ENCODE data around the gene TPK1.

DNA sequence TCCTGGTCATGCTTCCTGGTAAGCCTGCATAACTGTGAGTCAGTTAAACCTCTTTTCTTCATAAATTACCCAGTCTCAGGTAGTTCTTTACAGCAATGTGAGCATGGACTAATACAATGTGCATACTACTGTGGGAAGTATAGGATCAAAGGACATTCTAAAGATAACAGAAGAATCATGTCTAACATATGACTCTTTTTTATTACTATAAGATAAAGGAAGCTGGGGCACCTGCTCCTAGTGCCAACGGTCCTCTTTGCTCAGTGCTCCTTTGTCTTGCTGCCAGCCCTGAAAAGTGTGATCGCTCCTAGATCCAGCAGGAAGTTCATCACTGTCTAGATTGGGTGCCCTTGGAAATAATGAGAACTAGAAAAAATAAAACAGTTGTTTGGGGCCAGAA lies 289.1 kb downstream of the TPK1 start:
- TF ChIP-seq, protein P1, sequence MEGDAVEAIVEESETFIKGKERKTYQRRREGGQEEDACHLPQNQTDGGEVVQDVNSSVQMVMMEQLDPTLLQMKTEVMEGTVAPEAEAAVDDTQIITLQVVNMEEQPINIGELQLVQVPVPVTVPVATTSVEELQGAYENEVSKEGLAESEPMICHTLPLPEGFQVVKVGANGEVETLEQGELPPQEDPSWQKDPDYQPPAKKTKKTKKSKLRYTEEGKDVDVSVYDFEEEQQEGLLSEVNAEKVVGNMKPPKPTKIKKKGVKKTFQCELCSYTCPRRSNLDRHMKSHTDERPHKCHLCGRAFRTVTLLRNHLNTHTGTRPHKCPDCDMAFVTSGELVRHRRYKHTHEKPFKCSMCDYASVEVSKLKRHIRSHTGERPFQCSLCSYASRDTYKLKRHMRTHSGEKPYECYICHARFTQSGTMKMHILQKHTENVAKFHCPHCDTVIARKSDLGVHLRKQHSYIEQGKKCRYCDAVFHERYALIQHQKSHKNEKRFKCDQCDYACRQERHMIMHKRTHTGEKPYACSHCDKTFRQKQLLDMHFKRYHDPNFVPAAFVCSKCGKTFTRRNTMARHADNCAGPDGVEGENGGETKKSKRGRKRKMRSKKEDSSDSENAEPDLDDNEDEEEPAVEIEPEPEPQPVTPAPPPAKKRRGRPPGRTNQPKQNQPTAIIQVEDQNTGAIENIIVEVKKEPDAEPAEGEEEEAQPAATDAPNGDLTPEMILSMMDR (IDR thresholded peaks at IDR 0.05; ENCODE audit: low read depth, low read length), result no peak
- TF ChIP-seq POLR2A (IDR thresholded peaks at IDR 0.05; ENCODE audit: extremely low read depth, insufficient read length), result no peak
- no peak for TF ChIP-seq MYC (IDR thresholded peaks at IDR 0.05; ENCODE audit: low read depth, low read length)

Measured in NB4 (cell line).